Endothelial cell of umbilical vein (primary cell): ENCODE measurements around the gene PCGF5. TPM values are rescaled to one million over a fixed set of nuclear protein-coding genes. Genes with fewer than 3 reads are reported as not detected.

Experiments
- BruUV-seq: library from RNA; stranded (reverse); fragments of 400-500 nt; replicated peaks from 2 replicates; lab custom pipeline; 2021; lab: Mats Ljungman, UMichigan
- CTCF ChIA-PET: fragments of 300-600, 350-600 bp; sonication (Branson Sonifier 250); formaldehyde crosslinking; loops from one replicate; lab custom pipeline; 2021; ENCODE audit warnings: antibody characterized with exemption, inconsistent platforms; lab: Charles Lee
- POLR2A ChIA-PET: fragments of 300-600, 350-600 bp; sonication (Branson Sonifier 250); formaldehyde crosslinking; loops from one replicate; lab custom pipeline; 2021; ENCODE audit warnings: antibody characterized with exemption, inconsistent platforms; lab: Charles Lee
- DNase-seq: peaks from one replicate; pipeline ENCODE4 v3.0.0-alpha.2; 2011; ENCODE audit warnings: low read depth, low spot score
- FAIRE-seq: peaks from 2 replicates; lab custom pipeline; 2011; peaks lifted over from hg19 to GRCh38; lab: Jason Lieb, UNC
- H2AFZ ChIP-seq: 2 replicates; pipeline ENCODE4 v1.6.0; 2012; ENCODE audit warnings: low read depth, low read length, control low read depth, inconsistent platforms
- H3K27ac ChIP-seq: 2 replicates; pipeline ENCODE4 v1.5.1; 2011; ENCODE audit warnings: low read depth, mild to moderate bottlenecking, control low read depth, low read length, moderate library complexity; ENCODE audit not compliant: insufficient read depth
- H3K27me3 ChIP-seq, 2 experiments: 2 replicates each; pipeline versions ENCODE4 v1.6.0 to v1.6.1; 2011; ENCODE audit warnings: low read length in 2 of 2, mixed read lengths in 1 of 2; ENCODE audit not compliant: control insufficient read depth in 2 of 2, insufficient read depth in 2 of 2
- H3K36me3 ChIP-seq, 2 experiments: 2 replicates in 1 of 2; 3 replicates in 1 of 2; pipeline ENCODE4 v1.5.1; 2011; ENCODE audit warnings: low read length in 2 of 2, mild to moderate bottlenecking in 1 of 2, moderate library complexity in 1 of 2; ENCODE audit not compliant: control insufficient read depth in 2 of 2, insufficient read depth in 2 of 2; ENCODE audit errors: extremely low read depth in 1 of 2
- H3K4me1 ChIP-seq: 3 replicates; pipeline ENCODE4 v1.5.1; 2011; ENCODE audit warnings: mild to moderate bottlenecking, low read length; ENCODE audit not compliant: control insufficient read depth, insufficient read depth; ENCODE audit errors: extremely low read depth
- H3K4me2 ChIP-seq: 2 replicates; pipeline ENCODE4 v1.6.1; 2011; ENCODE audit warnings: low read length, control low read depth, mixed read lengths; ENCODE audit not compliant: insufficient read depth
- H3K4me3 ChIP-seq, 3 experiments: fragments of 200-600 bp in 1 of 3; sonication (generic), shearing (Covaris generic) in 1 of 3; replicated peaks in 1 of 3; 2 replicates each; pipeline ENCODE4 v1.5.1; 2011 to 2016; ENCODE audit warnings: control low read depth in 3 of 3, low read length in 3 of 3, mild to moderate bottlenecking in 2 of 3, inconsistent platforms in 1 of 3, low read depth in 1 of 3, moderate library complexity in 1 of 3; ENCODE audit not compliant: insufficient read depth in 1 of 3
- H3K79me2 ChIP-seq: 2 replicates; pipeline ENCODE4 v1.6.0; 2012; ENCODE audit warnings: low read length, inconsistent platforms; ENCODE audit not compliant: control insufficient read depth, insufficient read depth
- H3K9ac ChIP-seq: replicated peaks from 2 replicates; pipeline ENCODE3; 2011; ENCODE audit warnings: low read length, control low read depth; ENCODE audit not compliant: insufficient read depth; ENCODE audit errors: extremely low read depth
- H3K9me1 ChIP-seq: replicated peaks from 3 replicates; pipeline ENCODE4 v1.6.0; 2011; ENCODE audit warnings: mild to moderate bottlenecking, low read length; ENCODE audit not compliant: control insufficient read depth, insufficient read depth; ENCODE audit errors: extremely low read depth
- H3K9me3 ChIP-seq: replicated peaks from 2 replicates; pipeline ENCODE4 v1.5.1; 2012; ENCODE audit warnings: low read length, inconsistent platforms; ENCODE audit not compliant: control insufficient read depth, insufficient read depth
- H4K20me1 ChIP-seq: replicated peaks from 2 replicates; pipeline ENCODE3; 2011; ENCODE audit warnings: mild to moderate bottlenecking, low read length; ENCODE audit not compliant: control insufficient read depth, insufficient read depth; ENCODE audit errors: extremely low read depth
- CTCF ChIP-seq, 2 donors: IDR thresholded peaks; 1 replicate in 1 of 2; 2 replicates in 1 of 2; pipeline ENCODE4 v1.5.1; 2011; ENCODE audit warnings: low read length in 2 of 2, mild to moderate bottlenecking in 2 of 2, moderate library complexity in 2 of 2, control low read depth in 1 of 2, inconsistent platforms in 1 of 2, low read depth in 1 of 2; ENCODE audit not compliant: insufficient read depth in 1 of 2; ENCODE audit errors: extremely low read depth in 1 of 2
- EZH2 ChIP-seq: IDR thresholded peaks from 2 replicates; pipeline ENCODE4 v1.6.1; 2012; ENCODE audit warnings: borderline replicate concordance, low read depth, mild to moderate bottlenecking, moderate library complexity, low read length, inconsistent platforms; ENCODE audit not compliant: severe bottlenecking
- FOS ChIP-seq: IDR thresholded peaks from 2 replicates; pipeline ENCODE4 v1.6.1; 2011; ENCODE audit warnings: mild to moderate bottlenecking, low read length, moderate library complexity, borderline replicate concordance; ENCODE audit not compliant: insufficient read depth
- GATA2 ChIP-seq: IDR thresholded peaks from 2 replicates; pipeline ENCODE4 v1.7.0; 2011; ENCODE audit warnings: low read depth, mild to moderate bottlenecking, moderate library complexity, mixed read lengths, low read length; ENCODE audit not compliant: insufficient read length, insufficient read depth
- JUN ChIP-seq: IDR thresholded peaks from 2 replicates; pipeline ENCODE4 v1.6.1; 2011; ENCODE audit warnings: borderline replicate concordance, low read depth; ENCODE audit not compliant: insufficient read length, insufficient read depth
- MAX ChIP-seq: IDR thresholded peaks from 2 replicates; pipeline ENCODE4 v1.6.1; 2011; ENCODE audit not compliant: insufficient read depth, insufficient read length
- MYC ChIP-seq: IDR thresholded peaks from one replicate; pipeline ENCODE4 v1.6.1; 2011; ENCODE audit warnings: mild to moderate bottlenecking, low read depth, low read length
- POLR2A ChIP-seq: IDR thresholded peaks from 2 replicates; pipeline ENCODE4 v1.6.1; 2012; ENCODE audit warnings: low read depth, mild to moderate bottlenecking, control low read depth, low read length
- POLR2AphosphoS5 ChIP-seq: IDR thresholded peaks from 2 replicates; pipeline ENCODE4 v1.6.1; 2012; ENCODE audit warnings: low read depth, mild to moderate bottlenecking, control low read depth, low read length, moderate library complexity; ENCODE audit not compliant: insufficient read depth
- dilution Hi-C: fragments of 300-500 bp; cut with MboI; formaldehyde crosslinking; loops from one replicate; pipeline ENCODE4 v1.15.0; 2019; ENCODE audit warnings: low sequenced_read_pairs; ENCODE audit not compliant: extremely low pct_ligation_motif_present
- intact Hi-C: fragments of 100-400 bp; cut with micrococcal nuclease; formaldehyde crosslinking; loops from one replicate; pipeline ENCODE4 v1.10.0; 2022
- polyA plus RNA-seq, 4 experiments: library from polyadenylated mRNA; depleted of rRNA in 3 of 4; stranded (reverse) in 3 of 4; unstranded in 1 of 4; fragments of >200 nt; gene quantifications; 2 replicates each; pipeline versions ENCODE4 v1.2.1 to v1.2.3, GENCODE V29; 2011 to 2012; ENCODE audit warnings: missing spikeins in 1 of 4
- total RNA-seq: library from RNA; stranded (reverse); gene quantifications from 2 replicates; pipeline ENCODE4 v1.2.3, GENCODE V29; 2021

PCGF5 gene
- total and polyA plus RNA-seq, 2 donors (not counting 3 experiments of a cell fraction or from before 2014, with no cell fraction given) = 25.0 to 29.8 TPM

GRCh38 chr10:91185239-91185875, 35.1 kb upstream of the PCGF5 start:
- BruUV-seq = no TSS peak
- POLR2A ChIA-PET = no interaction called here
- TF ChIP-seq JUN (no peak), POLR2AphosphoS5 (no peak), POLR2A (no peak), FOS (peak; percentile 14)

GRCh38 chr10:91187156-91187555, 33.3 kb upstream of the PCGF5 start:
- Histone ChIP-seq H3K79me2 (peaks cover 4% of the 10 kb centered on the region), H3K4me2 (no peak overlapping the region), H3K36me3 (no peaks in the 10 kb centered on the region), H3K27me3 (no peaks in the 10 kb centered on the region), H3K9me1 (no peaks in the 10 kb centered on the region), H3K4me1 (peaks cover 2% of the 10 kb centered on the region), H3K9ac (no peak overlapping the region), H3K9me3 (no peaks in the 10 kb centered on the region), H2AFZ (no peak overlapping the region), H4K20me1 (no peaks in the 10 kb centered on the region), H3K4me3 (no peak overlapping the region), H3K27ac (no peak overlapping the region)
- intact Hi-C loops (no loop called here), dilution Hi-C loops (no loop called here)
- POLR2A ChIA-PET = no interaction called here
- FAIRE-seq (no peak), DNase-seq (no peak)
- CTCF ChIA-PET = interaction anchor here (1.5 to 1.8 kb wide), 2 partner anchors 24 to 275 kb away, joined by 4 read pairs; no protein-coding TSS in a partner anchor
- no TSS peak for BruUV-seq
- TF ChIP-seq MYC (no peak), JUN (no peak), POLR2A (no peak), EZH2 (no peak), FOS (no peak), MAX (no peak), POLR2AphosphoS5 (no peak), CTCF (IDR thresholded peaks at IDR 0.05; ENCODE audit: extremely low read depth in 1 of 2, insufficient read depth in 1 of 2, low read depth in 1 of 2, low read length in 2 of 2) (no peak), GATA2 (no peak)

More at GRCh38 chr10:91185239-91185875, 35.1 kb upstream of the PCGF5 start:
- no peaks in the 10 kb centered on the region for H3K9me1 ChIP-seq
- no peak overlapping the region for H3K4me2 ChIP-seq
- H3K4me1 ChIP-seq = peaks cover 2% of the 10 kb centered on the region
- dilution Hi-C loops = no loop called here
- CTCF ChIA-PET = interaction anchor here (1.5 kb wide), 1 partner anchor 22 kb away, joined by 4 read pairs; no protein-coding TSS in a partner anchor
- H3K9me3 ChIP-seq = no peaks in the 10 kb centered on the region
- H3K36me3 ChIP-seq = no peaks in the 10 kb centered on the region
- H3K4me3 ChIP-seq = no peak overlapping the region
- H3K79me2 ChIP-seq = peaks cover 4% of the 10 kb centered on the region
- no peak for DNase-seq
- peak overlapping the region; percentile 12 for H3K27ac ChIP-seq
- H3K27me3 ChIP-seq = no peaks in the 10 kb centered on the region
- no peak overlapping the region for H3K9ac ChIP-seq
- no peaks in the 10 kb centered on the region for H4K20me1 ChIP-seq
- intact Hi-C loops = no loop called here
- no peak for FAIRE-seq
- H2AFZ ChIP-seq = peak overlapping the region; percentile 23
